ENCODE measurements around the gene TFR2.
A peak's percentile ranks its signal among the peaks of the same experiment; 100 is the strongest.

TFR2 gene

DNA sequence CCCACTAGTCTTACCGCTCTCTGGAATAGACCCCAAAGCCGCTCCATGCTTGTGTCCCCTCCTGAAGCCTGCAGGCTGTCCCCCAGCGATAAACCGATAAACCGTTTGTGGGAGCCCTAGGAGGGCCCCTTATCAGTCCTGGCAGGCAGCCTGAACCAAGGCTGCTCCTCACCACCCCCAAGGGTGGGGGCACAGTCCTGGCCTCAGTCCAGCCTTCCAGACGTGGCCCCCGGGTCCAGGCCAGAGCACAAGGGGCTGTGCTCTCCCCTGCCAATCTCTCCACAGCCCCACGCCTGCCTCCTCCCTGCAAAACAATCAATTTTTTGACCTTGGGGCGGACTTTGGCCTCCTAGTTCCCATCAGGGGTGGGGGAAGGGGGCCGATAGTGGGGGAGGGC lies at the start of gene TFR2:
TSS of gene TFR2 (minus strand) at position 90 of the 397 bp plus-strand sequence. CDS start at position 47, 43 bp downstream.
- TF ChIP-seq GATA3 (IDR thresholded peaks at IDR 0.05; ENCODE audit: low read depth, low read length) (no peak), GATA2 (IDR thresholded peaks at IDR 0.05; ENCODE audit: low read depth, low read length) (peak; percentile 78)

DNA sequence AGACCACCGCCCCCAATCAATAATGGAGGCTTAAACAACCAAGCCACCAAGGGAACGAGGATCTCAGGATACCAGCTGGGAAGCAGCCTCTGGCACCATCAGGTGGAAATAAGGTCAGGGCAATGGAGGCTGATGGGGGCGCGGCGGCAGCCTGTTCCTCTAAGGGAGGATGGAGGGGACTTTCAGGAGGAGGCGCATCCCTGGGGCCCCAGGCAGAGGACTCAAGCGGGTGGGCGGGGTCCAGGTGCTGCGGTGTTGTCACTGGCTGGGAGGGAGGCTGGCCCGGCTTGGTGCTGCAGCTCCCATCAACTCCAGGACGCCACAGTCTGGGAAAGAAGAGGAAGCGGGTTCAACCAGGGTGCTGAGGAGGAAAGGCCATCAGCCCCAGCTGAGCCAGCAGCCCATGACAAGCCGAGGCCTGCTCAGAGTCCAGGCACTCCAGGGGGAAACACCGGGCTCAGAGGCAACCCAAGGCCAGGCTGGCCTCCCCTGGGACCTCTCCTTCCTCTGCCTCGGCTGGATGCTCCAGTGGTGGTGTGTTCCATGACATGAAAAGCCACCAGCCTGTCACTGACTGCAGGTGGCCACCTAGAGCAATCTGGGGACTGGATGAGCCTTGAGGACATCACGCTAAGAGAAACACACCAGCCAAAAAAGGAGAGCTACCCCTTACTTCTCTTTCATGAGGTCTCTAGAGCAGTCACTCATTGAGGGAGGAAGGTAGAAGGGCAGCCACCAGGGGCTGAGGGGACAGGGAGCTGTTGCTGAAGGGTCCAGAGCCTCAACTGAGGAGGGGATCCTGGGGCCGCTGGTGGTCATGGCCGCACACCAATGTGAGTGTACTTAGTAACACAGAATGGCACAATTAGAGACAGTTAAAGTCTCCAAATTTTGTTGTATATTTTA lies 48.1 kb upstream of the TFR2 start:
- TF ChIP-seq GATA3 (IDR thresholded peaks at IDR 0.05; ENCODE audit: low read depth, low read length), result no peak
- no peak for TF ChIP-seq GATA2 (IDR thresholded peaks at IDR 0.05; ENCODE audit: low read depth, low read length)

DNA sequence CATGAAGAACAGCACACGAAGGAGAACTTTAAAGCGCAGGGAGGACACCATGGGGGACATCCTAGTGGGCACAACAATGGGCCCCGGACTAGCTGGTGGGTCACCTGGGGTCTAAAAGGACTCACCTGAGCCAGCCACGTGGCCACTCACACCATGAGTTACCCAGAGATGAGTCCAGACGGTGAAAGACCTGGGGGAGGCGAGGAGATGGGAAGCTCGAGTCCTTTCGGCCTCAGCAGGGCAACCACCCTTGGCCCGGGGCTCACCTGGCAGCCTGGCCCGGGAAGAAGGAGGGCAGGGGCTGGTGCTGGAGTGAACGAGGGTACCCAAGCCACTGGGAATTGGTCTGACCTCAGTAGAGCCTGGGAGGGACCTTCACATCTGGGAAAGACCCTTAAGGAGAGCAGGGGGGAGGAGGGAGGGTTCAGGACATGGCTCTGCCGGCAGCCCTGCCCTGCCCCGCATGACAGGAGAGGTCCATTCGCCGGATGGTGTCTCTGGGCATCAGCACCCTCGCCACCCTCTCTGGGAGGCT lies 47.0 kb upstream of the TFR2 start:
- no peak for TF ChIP-seq GATA3 (IDR thresholded peaks at IDR 0.05; ENCODE audit: low read depth, low read length)
- no peak for TF ChIP-seq GATA2 (IDR thresholded peaks at IDR 0.05; ENCODE audit: low read depth, low read length)

- no peak for TF ChIP-seq GATA3 (IDR thresholded peaks at IDR 0.05; ENCODE audit: low read depth, low read length)
- TF ChIP-seq GATA2 (IDR thresholded peaks at IDR 0.05; ENCODE audit: low read depth, low read length), result no peak
These were observed 46.5 kb upstream of the TFR2 start for GRCh38 chr7:100687751-100688300.

GRCh38 chr7:100687261-100687660 lies 45.9 kb upstream of the TFR2 start:
- TF ChIP-seq GATA2 (IDR thresholded peaks at IDR 0.05; ENCODE audit: low read depth, low read length), result no peak
- TF ChIP-seq GATA3 (IDR thresholded peaks at IDR 0.05; ENCODE audit: low read depth, low read length), result no peak

DNA sequence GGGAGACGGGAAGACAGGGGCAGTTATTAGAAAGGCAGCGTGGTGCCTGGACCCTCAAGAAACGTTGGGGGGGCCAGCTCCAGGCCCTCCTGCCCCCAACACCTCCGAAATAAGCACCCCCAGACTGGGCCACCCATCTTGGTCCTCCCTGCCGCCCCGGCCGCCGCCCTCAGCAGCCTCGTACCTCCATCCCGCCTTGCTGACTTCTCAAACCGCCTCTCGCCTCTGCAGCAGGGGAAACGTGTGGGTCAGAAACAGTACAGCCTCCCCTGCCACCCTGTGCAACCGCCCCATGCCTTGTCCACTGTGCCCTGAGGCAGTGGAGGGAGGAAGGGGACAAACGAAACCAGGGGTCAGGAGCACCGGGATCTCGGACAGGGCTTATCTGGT lies 45.5 kb upstream of the TFR2 start:
- no peak for TF ChIP-seq GATA3 (IDR thresholded peaks at IDR 0.05; ENCODE audit: low read depth, low read length)
- no peak for TF ChIP-seq GATA2 (IDR thresholded peaks at IDR 0.05; ENCODE audit: low read depth, low read length)

- TF ChIP-seq GATA2 (IDR thresholded peaks at IDR 0.05; ENCODE audit: low read depth, low read length) (no peak), GATA3 (IDR thresholded peaks at IDR 0.05; ENCODE audit: low read depth, low read length) (no peak)
These were observed 45.0 kb upstream of the TFR2 start for GRCh38 chr7:100686201-100686821.

DNA sequence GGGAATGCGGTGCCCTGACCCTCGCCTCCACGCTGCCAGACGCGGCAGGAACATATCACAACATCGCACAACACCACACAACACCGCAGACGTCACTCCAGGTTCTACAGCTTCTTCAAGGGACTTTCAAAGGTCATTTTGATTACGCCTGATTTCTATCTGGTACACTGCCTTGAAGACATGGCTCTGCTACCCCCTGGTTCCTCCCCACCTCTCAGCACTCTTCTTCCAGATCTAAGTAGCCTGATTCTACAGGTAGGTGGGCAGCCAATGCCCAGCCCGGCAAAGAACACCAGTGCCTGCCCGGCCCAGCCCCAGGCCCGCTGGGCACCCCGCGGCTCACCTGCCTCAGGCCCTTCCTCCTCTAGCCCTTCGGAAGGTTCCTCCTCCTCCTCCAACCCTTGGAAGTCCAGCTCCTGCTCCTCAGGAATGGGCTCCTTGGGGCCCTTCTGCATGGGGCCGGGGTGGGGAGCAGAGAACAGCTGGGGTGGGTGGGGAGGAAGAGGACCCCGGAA lies 44.3 kb upstream of the TFR2 start:
- TF ChIP-seq GATA2 (IDR thresholded peaks at IDR 0.05; ENCODE audit: low read depth, low read length), result no peak
- no peak for TF ChIP-seq GATA3 (IDR thresholded peaks at IDR 0.05; ENCODE audit: low read depth, low read length)

- TF ChIP-seq GATA2 (IDR thresholded peaks at IDR 0.05; ENCODE audit: low read depth, low read length), result no peak
- TF ChIP-seq GATA3 (IDR thresholded peaks at IDR 0.05; ENCODE audit: low read depth, low read length), result no peak
These were observed 43.8 kb upstream of the TFR2 start for GRCh38 chr7:100685049-100685605.

GRCh38 chr7:100684534-100685042 lies 43.2 kb upstream of the TFR2 start:
- TF ChIP-seq GATA2 (IDR thresholded peaks at IDR 0.05; ENCODE audit: low read depth, low read length) (no peak), GATA3 (IDR thresholded peaks at IDR 0.05; ENCODE audit: low read depth, low read length) (no peak)

DNA sequence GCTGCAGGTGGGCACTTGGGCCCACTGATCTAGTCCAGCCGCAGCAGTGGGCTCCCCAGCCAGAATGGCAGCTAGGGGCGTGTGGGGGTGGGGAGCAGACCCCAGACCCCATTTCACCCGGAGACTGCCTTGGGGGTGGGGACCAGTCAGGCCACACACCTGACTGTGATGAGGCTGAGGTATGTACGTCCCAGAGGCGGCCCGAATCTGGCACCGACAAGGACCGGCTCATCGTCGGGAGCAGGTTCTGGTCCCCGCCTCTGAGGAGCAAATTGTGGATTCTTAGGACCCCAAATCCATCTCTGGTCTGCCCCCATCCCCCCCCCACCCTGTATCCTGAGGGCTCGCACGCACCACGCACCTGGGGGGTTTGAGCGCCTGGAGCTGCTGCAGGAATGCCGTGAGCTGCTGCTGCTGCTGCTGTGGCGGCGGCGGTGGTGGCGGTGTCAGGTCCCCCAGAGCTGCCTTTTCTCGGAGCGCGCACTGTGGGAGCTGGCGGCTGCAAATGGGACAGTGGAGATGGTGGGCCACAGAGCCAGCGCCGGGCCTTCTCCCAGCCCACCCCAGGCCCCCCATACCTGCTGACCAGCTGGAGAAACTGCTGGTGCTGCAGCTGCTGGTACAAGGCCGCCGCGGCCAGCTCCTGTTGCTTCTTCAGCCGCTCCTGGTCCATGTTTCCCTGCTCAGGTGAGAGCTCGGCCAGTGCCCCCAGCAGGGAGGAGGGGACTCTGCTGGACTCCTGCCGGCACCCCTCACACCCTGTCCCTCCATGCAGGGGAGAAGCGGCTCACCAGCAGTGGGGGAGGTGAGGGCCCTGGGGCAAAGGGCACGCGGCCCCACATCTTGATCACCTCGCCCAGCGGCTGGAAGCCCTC lies 42.5 kb upstream of the TFR2 start:
- TF ChIP-seq GATA3 (IDR thresholded peaks at IDR 0.05; ENCODE audit: low read depth, low read length) (no peak), GATA2 (IDR thresholded peaks at IDR 0.05; ENCODE audit: low read depth, low read length) (no peak)

GRCh38 chr7:100682991-100683658 lies 41.8 kb upstream of the TFR2 start:
- TF ChIP-seq GATA2 (IDR thresholded peaks at IDR 0.05; ENCODE audit: low read depth, low read length) (no peak), GATA3 (IDR thresholded peaks at IDR 0.05; ENCODE audit: low read depth, low read length) (no peak)
